ENCODE data around the gene SQSTM1.

DNA sequence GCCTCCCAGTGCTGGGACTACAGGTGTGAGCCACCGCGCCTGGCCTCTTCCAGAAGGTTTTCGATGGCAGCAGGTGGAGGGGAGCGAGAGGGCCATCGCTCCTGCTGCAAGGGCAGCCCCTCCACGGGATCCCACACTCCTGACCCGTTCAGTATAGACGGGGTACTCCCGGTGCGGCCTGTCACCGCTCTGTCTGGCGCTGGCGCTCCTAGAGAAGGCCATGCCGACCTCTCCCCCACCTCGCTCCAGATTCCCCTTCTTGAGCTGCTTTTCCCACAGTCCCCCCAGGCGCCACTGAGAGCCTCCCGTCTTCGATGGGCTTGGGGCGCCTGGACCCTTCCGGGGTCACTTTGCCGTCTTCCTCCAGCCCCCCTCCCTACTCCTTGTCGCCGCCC lies 4.3 kb upstream of the SQSTM1 start:
- TF ChIP-seq, protein P1, sequence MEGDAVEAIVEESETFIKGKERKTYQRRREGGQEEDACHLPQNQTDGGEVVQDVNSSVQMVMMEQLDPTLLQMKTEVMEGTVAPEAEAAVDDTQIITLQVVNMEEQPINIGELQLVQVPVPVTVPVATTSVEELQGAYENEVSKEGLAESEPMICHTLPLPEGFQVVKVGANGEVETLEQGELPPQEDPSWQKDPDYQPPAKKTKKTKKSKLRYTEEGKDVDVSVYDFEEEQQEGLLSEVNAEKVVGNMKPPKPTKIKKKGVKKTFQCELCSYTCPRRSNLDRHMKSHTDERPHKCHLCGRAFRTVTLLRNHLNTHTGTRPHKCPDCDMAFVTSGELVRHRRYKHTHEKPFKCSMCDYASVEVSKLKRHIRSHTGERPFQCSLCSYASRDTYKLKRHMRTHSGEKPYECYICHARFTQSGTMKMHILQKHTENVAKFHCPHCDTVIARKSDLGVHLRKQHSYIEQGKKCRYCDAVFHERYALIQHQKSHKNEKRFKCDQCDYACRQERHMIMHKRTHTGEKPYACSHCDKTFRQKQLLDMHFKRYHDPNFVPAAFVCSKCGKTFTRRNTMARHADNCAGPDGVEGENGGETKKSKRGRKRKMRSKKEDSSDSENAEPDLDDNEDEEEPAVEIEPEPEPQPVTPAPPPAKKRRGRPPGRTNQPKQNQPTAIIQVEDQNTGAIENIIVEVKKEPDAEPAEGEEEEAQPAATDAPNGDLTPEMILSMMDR (IDR thresholded peaks at IDR 0.05) = no peak
- TF ChIP-seq POLR2A (IDR thresholded peaks at IDR 0.05) = no peak

All from adrenal gland (tissue), 5 donors.